ENCODE measurements around the gene PPP1R11.
A peak's percentile ranks its signal among the peaks of the same experiment; 100 is the strongest.
"Not testable (repeated sequence)": the region's sequence is repeated elsewhere in the genome, so short reads cannot be mapped to it uniquely, and the experiment has no call there.

PPP1R11 gene, protein sequence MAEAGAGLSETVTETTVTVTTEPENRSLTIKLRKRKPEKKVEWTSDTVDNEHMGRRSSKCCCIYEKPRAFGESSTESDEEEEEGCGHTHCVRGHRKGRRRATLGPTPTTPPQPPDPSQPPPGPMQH

DNA sequence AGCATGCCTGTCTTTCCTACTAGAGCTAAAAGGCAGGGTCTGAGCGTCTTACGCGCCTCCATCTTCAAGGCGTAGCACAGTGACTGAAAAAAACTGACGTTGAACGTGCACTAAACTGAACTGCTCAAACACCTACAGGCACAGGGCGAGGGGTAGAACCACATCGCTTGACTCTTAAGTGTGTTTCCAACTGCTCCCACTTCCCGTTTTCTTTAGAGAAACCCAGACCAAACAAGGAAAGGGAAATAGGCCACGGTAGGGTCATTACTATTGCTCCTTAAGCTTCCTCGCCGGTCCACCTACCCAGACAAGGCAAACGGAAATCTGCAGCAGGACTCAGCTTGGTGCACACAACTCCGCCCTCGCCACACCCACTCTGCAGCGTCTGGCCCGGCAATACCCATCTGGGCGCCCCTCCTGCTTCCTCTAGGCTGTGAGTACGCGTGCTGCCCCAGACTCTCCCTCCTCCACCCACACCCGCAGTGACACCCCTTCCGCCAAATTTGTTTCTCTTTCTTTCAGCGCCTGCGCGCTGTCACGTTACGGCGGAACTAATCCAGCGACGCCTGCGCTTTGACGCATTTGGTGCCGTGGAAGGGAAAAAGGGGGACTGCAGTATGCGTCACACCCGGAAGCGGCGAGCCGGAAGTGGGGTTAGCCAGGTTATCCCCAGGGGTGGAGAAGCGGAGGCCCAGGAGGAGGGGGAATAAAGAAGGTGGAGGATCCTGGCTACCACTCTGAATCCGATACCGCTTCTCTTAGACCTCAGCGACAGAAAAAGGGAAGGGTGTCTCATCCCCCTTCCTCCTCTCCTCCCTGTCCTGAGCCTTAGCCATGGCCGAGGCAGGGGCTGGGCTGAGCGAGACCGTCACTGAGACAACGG is at the start of gene PPP1R11:
Gene PPP1R11 (plus strand): TSS at position 622 of the 883 bp plus-strand sequence. CDS start 213 bp downstream, at position 835.
- peak; percentile 100 for DNase-seq (ENCODE audit: low spot score)

DNA sequence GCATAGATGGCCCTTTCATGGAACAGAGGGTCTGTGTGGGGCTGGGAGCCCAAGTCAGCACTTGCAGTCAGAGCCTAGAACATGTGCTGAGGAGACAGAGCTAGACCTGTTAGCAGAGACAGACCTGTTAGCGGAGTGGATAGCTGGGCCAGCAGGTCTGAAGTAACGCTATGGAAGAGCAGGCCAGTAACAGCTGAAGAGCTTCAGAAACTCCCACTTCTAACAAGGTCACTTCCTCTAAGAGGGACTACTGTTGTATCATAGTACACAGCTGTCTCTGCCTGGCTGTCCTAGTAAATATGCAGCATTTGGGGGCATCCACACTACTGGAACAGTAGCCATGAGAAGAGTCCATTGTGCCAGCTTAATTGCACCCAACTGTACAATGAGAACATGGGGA is 47.2 kb upstream of the PPP1R11 start:
- DNase-seq (ENCODE audit: low spot score): no peak

- no peak for DNase-seq (ENCODE audit: low spot score)
Measured at GRCh38 chr6:30020626-30021025, 46.4 kb upstream of the PPP1R11 start.

DNA sequence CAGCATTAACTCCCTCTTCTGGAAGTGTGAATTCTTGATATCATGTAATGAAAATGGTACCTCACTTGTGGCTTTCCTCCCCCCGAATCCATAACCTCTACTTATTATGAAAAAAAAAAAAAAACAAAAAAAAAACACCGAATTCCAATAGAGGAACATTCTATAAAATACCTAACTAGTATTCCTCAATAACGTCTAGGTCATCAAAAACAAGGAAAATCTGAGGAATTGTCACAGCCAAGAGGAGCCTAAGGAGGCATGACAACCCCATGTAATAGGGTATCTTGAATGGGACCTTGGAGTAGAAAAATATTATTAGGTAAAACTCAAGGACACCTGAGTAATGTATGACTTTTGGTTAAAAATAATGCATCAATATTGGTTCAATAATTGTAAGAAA is 44.8 kb upstream of the PPP1R11 start:
- no peak for DNase-seq (ENCODE audit: low spot score)

DNA sequence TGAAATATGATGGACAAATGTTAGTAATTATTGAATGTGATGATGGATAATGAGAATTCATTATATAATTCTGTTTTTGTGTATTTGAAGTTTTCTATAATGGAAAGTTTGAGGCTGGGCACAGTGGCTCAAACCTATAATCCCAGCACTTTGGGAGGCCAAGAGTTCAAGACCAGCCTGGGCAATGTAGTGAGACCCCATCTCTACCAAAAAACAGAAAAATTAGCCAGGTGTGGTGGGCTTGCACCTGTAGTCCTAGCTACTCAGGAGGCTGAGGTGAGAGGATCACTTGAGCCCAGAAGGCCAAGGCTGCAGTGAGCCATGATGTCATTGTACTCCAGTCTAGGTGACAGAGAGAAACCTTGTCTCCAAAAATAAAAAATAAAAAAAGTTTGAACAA is 44.3 kb upstream of the PPP1R11 start:
- DNase-seq (ENCODE audit: low spot score): not testable (repeated sequence)

DNA sequence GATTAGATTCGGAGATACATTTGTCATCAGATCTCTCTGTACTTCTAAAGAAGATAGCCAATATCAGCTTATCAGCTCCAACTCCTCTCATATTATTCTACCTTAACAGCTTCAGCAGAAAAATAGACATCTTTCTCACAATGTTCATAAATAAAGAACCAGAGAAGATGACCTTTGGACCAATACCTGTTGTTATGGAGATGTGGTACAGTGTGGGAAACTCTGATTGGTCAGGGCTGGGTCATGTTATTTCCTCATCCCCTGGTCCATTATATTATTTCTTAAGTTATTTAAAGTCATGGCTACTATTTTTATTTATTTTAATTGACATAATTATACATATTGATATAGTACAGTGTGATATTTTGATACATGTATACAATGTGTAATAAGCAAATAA is 41.8 kb upstream of the PPP1R11 start:
- no peak for DNase-seq (ENCODE audit: low spot score)

DNA sequence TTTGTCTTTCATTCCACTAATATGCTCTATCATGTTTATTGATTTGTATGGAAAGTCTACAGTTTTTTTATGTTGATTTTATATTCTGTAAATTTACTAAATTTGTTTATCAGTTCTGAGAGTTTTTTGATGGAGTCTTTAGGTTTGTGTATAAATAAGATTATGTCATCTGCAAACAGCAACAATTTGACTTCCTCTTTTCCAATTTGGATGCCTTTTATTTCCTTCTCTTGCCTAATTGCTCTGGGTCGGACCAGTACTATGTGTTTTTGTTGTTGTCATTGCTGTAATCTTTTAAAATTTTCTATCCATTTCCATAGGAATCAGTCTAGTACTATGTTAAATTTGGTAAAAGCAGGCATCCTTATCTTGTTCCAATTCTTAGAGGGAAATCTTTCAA is 37.4 kb upstream of the PPP1R11 start:
- no peak for DNase-seq (ENCODE audit: low spot score)

DNA sequence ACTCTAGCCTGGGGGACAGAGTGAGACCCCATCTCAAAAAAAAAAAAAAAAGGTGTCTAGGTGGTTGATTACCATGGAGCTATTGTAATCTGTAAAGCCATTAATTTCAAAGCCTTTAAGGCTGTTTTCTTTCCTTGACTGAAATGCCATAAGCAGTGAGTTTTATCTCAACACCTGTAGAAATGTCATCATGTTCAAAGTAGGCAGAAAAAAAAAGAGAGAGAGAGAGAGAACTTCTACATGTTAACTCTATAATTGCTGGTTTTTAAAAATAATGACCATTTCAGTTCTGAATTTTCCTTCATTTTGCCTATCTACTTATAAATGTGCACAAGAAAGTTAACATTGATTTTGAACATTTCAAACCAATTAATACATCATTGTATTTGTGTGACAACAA is 35.6 kb upstream of the PPP1R11 start:
- no peak for DNase-seq (ENCODE audit: low spot score)

GRCh38 chr6:30033440-30033839 is 33.6 kb upstream of the PPP1R11 start:
- DNase-seq (ENCODE audit: low spot score): not testable (repeated sequence)

- no peak for DNase-seq (ENCODE audit: low spot score)
Measured at GRCh38 chr6:30035784-30036183, 31.2 kb upstream of the PPP1R11 start.

GRCh38 chr6:30037182-30037788 is 29.7 kb upstream of the PPP1R11 start:
- peak; percentile 46 for DNase-seq (ENCODE audit: low spot score)

DNA sequence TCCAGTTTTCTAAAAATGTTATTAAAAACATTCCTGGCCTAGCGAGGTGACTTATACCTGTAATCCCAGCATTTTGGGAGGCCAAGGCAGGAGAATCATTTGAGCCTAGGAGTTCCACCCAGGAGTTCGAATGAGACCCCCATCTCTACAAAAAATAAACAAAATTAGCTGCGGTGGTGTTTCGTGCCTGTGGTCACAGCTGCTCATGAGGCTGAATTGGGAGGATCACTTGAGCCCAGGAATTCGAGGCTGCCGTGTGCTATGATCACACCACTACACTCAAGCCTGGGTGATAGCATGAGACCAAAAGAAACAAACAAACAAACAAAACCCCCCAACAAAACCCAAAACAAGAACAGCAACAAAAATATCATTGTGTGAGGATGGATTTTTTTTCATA is 25.8 kb upstream of the PPP1R11 start:
- no peak for DNase-seq (ENCODE audit: low spot score)

DNA sequence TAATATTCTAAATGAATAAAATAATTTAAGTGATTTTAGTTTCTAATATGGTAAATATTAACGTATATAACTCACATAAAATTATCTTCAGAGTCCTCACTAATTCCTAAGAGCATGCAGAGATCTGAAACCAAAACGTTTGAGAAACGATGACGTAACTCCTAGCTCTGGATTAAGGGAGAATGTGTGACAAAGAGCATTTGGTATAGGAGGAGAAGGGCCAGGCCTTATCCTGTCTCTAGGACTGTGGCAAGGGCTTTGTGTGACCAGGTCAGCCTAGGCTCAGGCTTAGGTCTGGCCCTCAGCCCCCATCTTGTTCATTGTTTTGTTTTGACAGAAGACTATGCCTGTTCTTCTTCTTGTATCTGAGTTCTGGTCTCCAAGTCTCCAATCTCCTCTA is 25.2 kb upstream of the PPP1R11 start:
- no peak for DNase-seq (ENCODE audit: low spot score)

DNA sequence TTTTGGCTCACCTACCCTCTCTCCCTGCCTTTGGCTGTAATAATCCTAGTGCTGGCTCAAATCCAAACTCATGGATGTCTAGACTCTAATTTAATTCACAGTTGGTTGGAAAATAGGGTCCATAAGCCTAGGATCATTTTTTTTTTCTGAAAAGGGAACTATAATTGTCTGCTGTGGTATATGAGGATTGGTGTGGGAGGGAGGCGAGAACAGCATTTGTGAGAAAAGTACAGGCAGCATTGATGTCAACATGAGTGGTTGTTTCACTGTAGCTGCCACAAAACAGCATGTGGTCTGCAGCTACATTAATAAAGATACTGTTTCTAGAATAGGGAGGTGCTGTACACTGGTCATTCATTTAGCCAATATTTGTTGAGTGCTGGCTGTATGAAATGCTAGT is 24.5 kb upstream of the PPP1R11 start:
- DNase-seq (ENCODE audit: low spot score): no peak

GRCh38 chr6:30042914-30043313 is 24.1 kb upstream of the PPP1R11 start:
- no peak for DNase-seq (ENCODE audit: low spot score)

DNA sequence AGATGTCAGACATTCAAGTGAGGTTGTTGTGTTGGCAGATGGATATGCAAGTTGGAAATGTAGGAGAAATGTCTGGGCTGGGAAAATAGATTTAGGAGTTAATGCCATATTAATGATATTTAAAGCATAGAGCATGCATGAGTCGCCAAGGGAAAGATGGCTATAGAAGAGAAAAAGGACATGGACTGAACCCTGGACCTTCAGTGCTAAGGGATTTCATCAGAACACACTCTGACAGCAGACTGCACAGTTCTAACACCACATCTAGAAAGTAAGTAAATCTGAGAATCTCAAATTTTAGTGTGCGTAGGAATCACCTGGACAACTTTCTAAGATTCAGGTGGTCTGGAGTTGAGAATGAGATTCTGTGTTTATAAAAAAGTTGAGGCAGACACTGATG is 23.3 kb upstream of the PPP1R11 start:
- no peak for DNase-seq (ENCODE audit: low spot score)

DNA sequence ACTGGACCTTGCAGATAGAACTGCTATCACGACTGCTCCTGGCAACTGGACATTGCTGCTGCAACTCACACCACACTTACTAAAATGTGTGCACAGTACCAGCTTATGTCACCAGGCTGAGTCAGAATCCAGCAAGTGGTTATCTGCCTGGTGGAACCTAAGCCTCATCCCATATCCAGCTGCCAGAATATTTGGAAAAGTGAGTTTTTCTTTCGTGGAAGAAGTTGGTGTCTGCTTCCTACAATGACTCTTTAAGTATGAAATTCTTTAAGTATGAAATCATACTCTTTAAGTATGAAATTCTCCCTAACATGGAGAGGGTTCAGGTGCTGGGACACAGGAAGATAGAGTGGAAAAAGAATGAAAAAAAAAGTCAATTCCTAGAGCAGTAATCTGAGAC is 22.4 kb upstream of the PPP1R11 start:
- DNase-seq (ENCODE audit: low spot score): no peak

DNA sequence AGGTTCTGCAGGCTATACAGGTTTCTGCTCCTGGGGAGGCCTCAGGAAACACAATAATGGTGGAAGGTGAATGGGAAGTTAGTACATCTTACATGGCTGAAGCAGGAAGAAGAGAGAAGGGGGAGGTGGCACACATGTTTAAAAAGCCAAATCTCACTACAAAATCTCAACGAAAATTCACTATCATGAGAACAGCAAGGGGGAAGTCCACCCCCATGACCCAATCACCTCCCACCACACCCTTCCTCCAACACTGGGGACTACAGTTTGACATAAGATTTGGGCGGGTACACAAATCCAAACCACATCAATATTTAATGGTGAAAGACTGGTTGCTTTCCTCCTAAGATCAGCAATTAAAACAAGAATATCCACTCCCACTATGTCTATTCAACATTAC is 19.8 kb upstream of the PPP1R11 start:
- no peak for DNase-seq (ENCODE audit: low spot score)

- DNase-seq (ENCODE audit: low spot score): no peak
Measured at GRCh38 chr6:30053682-30054081, 13.3 kb upstream of the PPP1R11 start.

- no peak for DNase-seq (ENCODE audit: low spot score)
Measured at GRCh38 chr6:30055513-30055912, 11.5 kb upstream of the PPP1R11 start.

DNA sequence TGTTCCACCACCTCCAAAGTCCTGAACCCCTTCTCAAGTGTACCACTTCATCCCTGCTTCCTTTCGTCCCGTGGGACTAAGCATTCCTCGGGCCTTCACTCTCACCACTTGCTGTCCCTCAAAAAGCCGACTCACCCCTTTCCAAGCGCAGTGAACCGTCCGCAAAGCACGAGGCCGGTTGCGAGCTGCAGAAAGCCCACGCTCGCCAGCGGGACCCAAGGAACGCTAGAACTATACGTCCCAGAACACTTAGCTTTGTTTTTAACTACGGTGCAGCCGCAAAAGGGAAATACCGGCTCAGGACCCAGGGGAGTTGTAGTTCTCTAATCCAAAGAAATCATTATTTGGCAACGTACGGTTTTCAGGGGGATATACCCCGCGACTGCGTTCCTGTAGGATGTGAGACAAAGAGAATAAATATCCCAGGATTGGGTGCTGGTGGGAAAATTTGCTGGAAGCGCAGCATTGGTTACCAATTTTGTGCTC is 6.3 kb upstream of the PPP1R11 start:
- no peak for DNase-seq (ENCODE audit: low spot score)

DNA sequence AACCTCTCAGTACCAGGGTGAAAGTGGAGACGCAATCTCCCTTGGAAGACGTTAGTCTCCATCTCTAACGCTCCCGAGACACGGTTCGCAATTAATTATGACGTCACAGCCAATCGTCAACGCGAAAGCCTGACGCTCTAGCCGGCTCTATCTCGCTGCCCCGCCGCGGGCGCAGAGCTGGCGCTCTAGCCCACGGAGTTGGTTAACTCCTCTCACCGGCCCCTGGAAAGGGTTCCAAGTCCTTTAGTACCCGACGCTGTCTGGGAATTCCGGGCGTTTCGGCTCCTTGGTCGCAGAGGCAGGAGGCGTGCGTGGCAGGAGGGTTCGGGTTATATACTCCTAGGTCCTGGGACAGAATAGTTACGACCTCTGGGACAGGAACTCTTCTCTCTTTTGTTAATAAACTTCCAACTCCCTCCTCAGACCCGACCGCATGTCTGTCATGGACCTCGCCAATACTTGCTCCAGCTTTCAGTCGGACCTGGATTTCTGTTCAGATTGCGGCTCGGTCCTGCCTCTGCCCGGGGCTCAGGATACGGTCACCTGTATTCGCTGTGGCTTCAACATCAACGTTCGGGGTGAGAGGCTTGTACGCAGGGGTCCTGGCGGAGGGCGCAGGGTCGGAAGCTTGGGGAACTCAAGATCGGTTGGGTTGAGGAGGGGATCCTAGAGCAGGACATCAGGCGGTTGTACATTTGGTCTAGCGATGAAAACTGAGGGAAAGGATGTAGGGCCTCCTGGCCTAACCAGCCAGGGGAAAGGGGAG is 5.7 kb upstream of the PPP1R11 start, which contains the start of gene POLR1H:
Gene POLR1H (plus strand): TSS at position 174 of the 766 bp plus-strand sequence. CDS start 260 bp downstream, at position 434.
- peak; percentile 95 for DNase-seq (ENCODE audit: low spot score)

Data from NAMALWA (cell line).